Measurements from ENCODE around the gene FTCDNL1. TPM values are rescaled to one million over a fixed set of nuclear protein-coding genes. Genes with fewer than 3 reads are reported as not detected.

The FTCDNL1 gene
- total RNA-seq, 1 experiment from 2014 or later: 2.0 TPM

DNA sequence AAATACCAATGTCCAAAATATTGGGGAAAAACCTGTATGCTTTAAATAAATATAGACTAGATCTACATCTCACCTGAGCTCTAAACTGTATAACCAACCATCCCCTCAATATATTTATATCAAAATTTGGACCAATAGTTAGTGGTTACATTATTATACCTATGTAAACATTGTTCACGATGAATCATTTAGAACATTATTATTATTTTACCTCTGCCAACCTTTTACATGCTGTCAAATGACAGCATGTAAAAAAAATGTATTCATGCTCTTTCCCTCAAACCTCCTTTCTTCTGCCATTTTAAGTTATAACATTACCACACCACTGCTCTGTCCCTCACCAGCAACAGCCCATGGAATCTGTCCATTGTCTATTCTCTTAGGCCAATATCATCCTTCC lies 9.6 kb downstream of the FTCDNL1 start:
- Histone ChIP-seq H3T11ph (ENCODE audit: low read length) (no peak overlapping the region), H3K14ac (ENCODE audit: insufficient read depth, low read length) (no peak overlapping the region), H3K23ac (ENCODE audit: insufficient read length, low read depth, low read length) (no peak overlapping the region), H3K27ac (ENCODE audit: insufficient read length, low read depth, low read length) (no peak overlapping the region), H2BK120ac (ENCODE audit: low read depth, low read length, poor library complexity, severe bottlenecking) (no peak overlapping the region), H2BK15ac (ENCODE audit: low read depth, low read length) (no peak overlapping the region), H2BK12ac (ENCODE audit: insufficient read length, low read depth, low read length) (no peak overlapping the region), H3K27me3 (ENCODE audit: insufficient read depth, low read length) (no peaks in the 10 kb centered on the region), H3K4me1 (ENCODE audit: insufficient read depth, low read length) (peaks cover 6% of the 10 kb centered on the region; the same call in 1 of the 2 replicates), H3K79me2 (ENCODE audit: insufficient read depth, low read length) (no peaks in the 10 kb centered on the region), H3K56ac (ENCODE audit: insufficient read length, low read depth, low read length) (no peak overlapping the region), H2AFZ (ENCODE audit: low read length) (no peak overlapping the region), H3K9me3 (ENCODE audit: control insufficient read depth, low read depth, low read length) (no peaks in the 10 kb centered on the region), H4K20me1 (ENCODE audit: control insufficient read depth, insufficient read depth, insufficient read length) (no peaks in the 10 kb centered on the region), H4K5ac (ENCODE audit: insufficient read length, low read depth, low read length) (no peak overlapping the region), H3K18ac (ENCODE audit: insufficient read length, low read depth, low read length) (no peak overlapping the region), H3K23me2 (ENCODE audit: insufficient read length, low read depth, low read length, poor library complexity, severe bottlenecking) (no peaks in the 10 kb centered on the region), H2BK5ac (ENCODE audit: insufficient read length, low read length) (no peak overlapping the region), H4K8ac (replicated peaks; ENCODE audit: insufficient read length, low read depth, low read length) (no peak overlapping the region), H3K9ac (ENCODE audit: extremely low read depth, insufficient read length, low read length) (no peak overlapping the region), H2BK20ac (ENCODE audit: low read depth, low read length, poor library complexity, severe bottlenecking) (no peak overlapping the region), H4K91ac (ENCODE audit: insufficient read length, low read depth, low read length) (no peak overlapping the region), H2AK5ac (ENCODE audit: insufficient read length, low read length) (no peak overlapping the region), H3K4ac (ENCODE audit: low read depth, low read length) (no peak overlapping the region), H3K79me1 (ENCODE audit: insufficient read depth, low read depth, low read length, poor library complexity, severe bottlenecking) (no peaks in the 10 kb centered on the region), H3K4me2 (ENCODE audit: insufficient read depth, insufficient read length, low read length) (no peak overlapping the region)
- Mint-ChIP-seq H3K36me3 (ENCODE audit: insufficient read depth in 1 of 3, low read depth in 3 of 3) (no peaks in the 10 kb centered on the region; a peak in 1 of 7 replicates), H3K4me1 (peaks cover 35% of the 10 kb centered on the region in 2 experiments), H3K27ac (peak overlapping the region in 1 of 3 experiments; percentile 28; a peak in 2 of 7 replicates), H3K4me3 (no peak overlapping the region), H3K9me3 (no peaks in the 10 kb centered on the region), H3K27me3 (ENCODE audit: low read depth) (peaks cover 5% of the 10 kb centered on the region)
- WGBS (ENCODE audit: extremely low coverage, insufficient read length, low lambda C conversion rate): no CpG with 5 or more reads among the region's 1 CpG
- no peak for DNase-seq
- TF ChIP-seq, protein P1, sequence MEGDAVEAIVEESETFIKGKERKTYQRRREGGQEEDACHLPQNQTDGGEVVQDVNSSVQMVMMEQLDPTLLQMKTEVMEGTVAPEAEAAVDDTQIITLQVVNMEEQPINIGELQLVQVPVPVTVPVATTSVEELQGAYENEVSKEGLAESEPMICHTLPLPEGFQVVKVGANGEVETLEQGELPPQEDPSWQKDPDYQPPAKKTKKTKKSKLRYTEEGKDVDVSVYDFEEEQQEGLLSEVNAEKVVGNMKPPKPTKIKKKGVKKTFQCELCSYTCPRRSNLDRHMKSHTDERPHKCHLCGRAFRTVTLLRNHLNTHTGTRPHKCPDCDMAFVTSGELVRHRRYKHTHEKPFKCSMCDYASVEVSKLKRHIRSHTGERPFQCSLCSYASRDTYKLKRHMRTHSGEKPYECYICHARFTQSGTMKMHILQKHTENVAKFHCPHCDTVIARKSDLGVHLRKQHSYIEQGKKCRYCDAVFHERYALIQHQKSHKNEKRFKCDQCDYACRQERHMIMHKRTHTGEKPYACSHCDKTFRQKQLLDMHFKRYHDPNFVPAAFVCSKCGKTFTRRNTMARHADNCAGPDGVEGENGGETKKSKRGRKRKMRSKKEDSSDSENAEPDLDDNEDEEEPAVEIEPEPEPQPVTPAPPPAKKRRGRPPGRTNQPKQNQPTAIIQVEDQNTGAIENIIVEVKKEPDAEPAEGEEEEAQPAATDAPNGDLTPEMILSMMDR (conservative IDR thresholded peaks at IDR 0.05): no peak

All from H9 (cell line).